ENCODE data around the gene ZNF280D.

DNA sequence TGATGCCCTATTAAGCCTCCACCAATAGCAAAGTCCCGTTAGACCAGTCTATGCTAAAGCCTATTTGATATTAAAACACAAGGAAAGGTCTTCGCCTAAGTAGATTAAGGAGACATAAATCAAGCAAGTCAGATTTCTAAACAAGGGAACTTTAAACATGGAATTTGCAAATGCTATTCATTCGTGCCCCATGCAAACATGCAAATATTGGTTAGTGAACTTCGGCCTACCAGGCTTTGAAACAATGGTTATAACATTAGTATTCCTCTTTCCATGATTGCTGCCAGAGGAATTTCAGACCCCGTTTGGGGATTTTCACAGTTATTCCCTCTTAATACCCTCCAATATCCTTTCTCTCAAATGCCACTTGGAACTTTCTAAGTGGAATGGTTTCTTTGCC is 36.9 kb upstream of the ZNF280D start:
- TF ChIP-seq, protein P1, sequence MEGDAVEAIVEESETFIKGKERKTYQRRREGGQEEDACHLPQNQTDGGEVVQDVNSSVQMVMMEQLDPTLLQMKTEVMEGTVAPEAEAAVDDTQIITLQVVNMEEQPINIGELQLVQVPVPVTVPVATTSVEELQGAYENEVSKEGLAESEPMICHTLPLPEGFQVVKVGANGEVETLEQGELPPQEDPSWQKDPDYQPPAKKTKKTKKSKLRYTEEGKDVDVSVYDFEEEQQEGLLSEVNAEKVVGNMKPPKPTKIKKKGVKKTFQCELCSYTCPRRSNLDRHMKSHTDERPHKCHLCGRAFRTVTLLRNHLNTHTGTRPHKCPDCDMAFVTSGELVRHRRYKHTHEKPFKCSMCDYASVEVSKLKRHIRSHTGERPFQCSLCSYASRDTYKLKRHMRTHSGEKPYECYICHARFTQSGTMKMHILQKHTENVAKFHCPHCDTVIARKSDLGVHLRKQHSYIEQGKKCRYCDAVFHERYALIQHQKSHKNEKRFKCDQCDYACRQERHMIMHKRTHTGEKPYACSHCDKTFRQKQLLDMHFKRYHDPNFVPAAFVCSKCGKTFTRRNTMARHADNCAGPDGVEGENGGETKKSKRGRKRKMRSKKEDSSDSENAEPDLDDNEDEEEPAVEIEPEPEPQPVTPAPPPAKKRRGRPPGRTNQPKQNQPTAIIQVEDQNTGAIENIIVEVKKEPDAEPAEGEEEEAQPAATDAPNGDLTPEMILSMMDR (IDR thresholded peaks at IDR 0.05; ENCODE audit: borderline replicate concordance, extremely low read depth, low read length, poor library complexity, severe bottlenecking) = no peak
- no peak for TF ChIP-seq EZH2 (IDR thresholded peaks at IDR 0.05; ENCODE audit: borderline replicate concordance, low read depth, low read length, severe bottlenecking)

Measured in DND-41 (cell line).